GM12891 (cell line): Measurements from ENCODE around the gene HEATR5A.

Source experiments
- POLR2A ChIP-seq: IDR thresholded peaks from 2 replicates; pipeline ENCODE4 v1.6.1; 2011; ENCODE audit warnings: low read depth, low read length, control low read depth
- POLR2AphosphoS5 ChIP-seq: IDR thresholded peaks from 2 replicates; pipeline ENCODE4 v1.6.1; 2011; ENCODE audit warnings: low read depth, low read length, control low read depth

GRCh38 chr14:31265701-31266398 lies 154.5 kb downstream of the HEATR5A start:
- no peak for TF ChIP-seq POLR2AphosphoS5
- no peak for TF ChIP-seq POLR2A
